Measurements from ENCODE around the gene ARSI. TPM values are rescaled to one million over a fixed set of nuclear protein-coding genes. Genes with fewer than 3 reads are reported as not detected.

Gene ARSI
- total RNA-seq, 2 donors from 2014 or later = 2.4 to 2.7 TPM

DNA sequence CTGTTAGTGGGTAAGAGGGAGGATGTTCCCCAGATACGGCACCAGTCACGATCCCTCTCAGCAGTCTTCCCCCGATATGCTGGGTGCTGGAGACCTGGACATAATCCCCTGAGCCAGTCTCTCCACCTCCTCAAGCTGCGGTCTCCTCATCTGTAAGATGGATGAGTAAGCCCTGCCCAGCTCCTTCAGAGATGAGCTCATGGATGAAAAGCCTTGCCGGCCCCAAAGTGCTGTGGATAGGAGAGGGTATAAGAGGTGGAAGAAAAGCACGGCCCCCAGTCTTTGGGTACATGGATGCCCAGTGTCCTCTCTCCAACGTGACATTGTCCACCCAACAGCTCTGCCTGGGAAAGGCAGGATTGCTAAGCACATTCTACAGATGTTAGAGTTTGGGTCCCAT is 17.6 kb downstream of the ARSI start:
- Mint-ChIP-seq H3K27me3 (ENCODE audit: insufficient read depth) (peaks cover 31% of the 10 kb centered on the region), H3K27ac (no peak overlapping the region), H3K4me3 (no peak overlapping the region), H3K36me3 (ENCODE audit: low read depth) (no peaks in the 10 kb centered on the region), H3K9me3 (no peaks in the 10 kb centered on the region), H3K4me1 (peaks cover 6% of the 10 kb centered on the region)
- no peaks in the 10 kb centered on the region for H3K4me1 ChIP-seq (ENCODE audit: control insufficient read depth, insufficient read depth, low read length)
- WGBS, 2 experiments (ENCODE audit: insufficient coverage in 1 of 2, insufficient read length in 1 of 2) = 89 to 94% methylated on average over 5 to 7 of the region's 7 CpGs
- H3K9ac ChIP-seq (ENCODE audit: extremely low read depth, low read length, poor library complexity, severe bottlenecking) = no peak overlapping the region
- no peak overlapping the region for H3K4me3 ChIP-seq (ENCODE audit: low read length)
- TF ChIP-seq CTCF (conservative IDR thresholded peaks at IDR 0.05) = no peak
- H3K27ac ChIP-seq (ENCODE audit: low read depth, low read length) = no peak overlapping the region
- DNase-seq = no peak
- no peaks in the 10 kb centered on the region for H3K36me3 ChIP-seq (ENCODE audit: control insufficient read depth, insufficient read depth, low read length)
- H3K27me3 ChIP-seq (ENCODE audit: control insufficient read depth, insufficient read depth, low read length, poor library complexity, severe bottlenecking) = peaks cover 6% of the 10 kb centered on the region
- H3K9me3 ChIP-seq (ENCODE audit: control insufficient read depth, low read length) = no peaks in the 10 kb centered on the region

DNA sequence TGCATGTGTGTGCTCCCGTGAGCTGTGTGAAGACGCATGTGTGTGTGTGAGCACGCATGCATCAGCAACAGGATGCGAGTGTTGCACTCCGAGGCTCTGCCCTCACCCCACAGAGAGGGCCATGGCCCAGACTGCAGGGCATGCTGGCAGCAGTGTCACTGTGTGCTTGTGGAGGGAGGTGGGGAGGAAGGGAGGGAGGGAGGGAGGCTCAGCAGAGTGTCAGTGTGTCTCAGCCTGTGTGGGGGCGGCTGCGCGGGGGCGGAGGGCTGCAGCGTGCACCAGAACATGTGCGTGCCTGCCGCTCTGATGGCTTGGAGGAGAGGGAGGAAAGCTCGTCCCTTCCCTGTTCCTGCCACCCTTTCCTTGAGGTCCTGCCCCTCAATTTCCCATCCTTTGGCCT is 18.4 kb downstream of the ARSI start:
- peaks cover 26% of the 10 kb centered on the region for H3K27me3 Mint-ChIP-seq (ENCODE audit: insufficient read depth)
- 74 to 89% methylated on average over 3 to 13 of the region's 13 CpGs for WGBS, 2 experiments (ENCODE audit: insufficient coverage in 1 of 2, insufficient read length in 1 of 2)
- no peaks in the 10 kb centered on the region for H3K36me3 Mint-ChIP-seq (ENCODE audit: low read depth)
- no peak overlapping the region for H3K27ac ChIP-seq (ENCODE audit: low read depth, low read length)
- no peaks in the 10 kb centered on the region for H3K4me1 ChIP-seq (ENCODE audit: control insufficient read depth, insufficient read depth, low read length)
- H3K27ac Mint-ChIP-seq = no peak overlapping the region
- no peaks in the 10 kb centered on the region for H3K9me3 ChIP-seq (ENCODE audit: control insufficient read depth, low read length)
- H3K4me1 Mint-ChIP-seq = peaks cover 14% of the 10 kb centered on the region
- peaks cover 6% of the 10 kb centered on the region for H3K27me3 ChIP-seq (ENCODE audit: control insufficient read depth, insufficient read depth, low read length, poor library complexity, severe bottlenecking)
- no peaks in the 10 kb centered on the region for H3K9me3 Mint-ChIP-seq
- no peak for DNase-seq
- H3K9ac ChIP-seq (ENCODE audit: extremely low read depth, low read length, poor library complexity, severe bottlenecking) = no peak overlapping the region
- H3K36me3 ChIP-seq (ENCODE audit: control insufficient read depth, insufficient read depth, low read length) = no peaks in the 10 kb centered on the region
- no peak for TF ChIP-seq CTCF (conservative IDR thresholded peaks at IDR 0.05)
- no peak overlapping the region for H3K4me3 Mint-ChIP-seq
- no peak overlapping the region for H3K4me3 ChIP-seq (ENCODE audit: low read length)

DNA sequence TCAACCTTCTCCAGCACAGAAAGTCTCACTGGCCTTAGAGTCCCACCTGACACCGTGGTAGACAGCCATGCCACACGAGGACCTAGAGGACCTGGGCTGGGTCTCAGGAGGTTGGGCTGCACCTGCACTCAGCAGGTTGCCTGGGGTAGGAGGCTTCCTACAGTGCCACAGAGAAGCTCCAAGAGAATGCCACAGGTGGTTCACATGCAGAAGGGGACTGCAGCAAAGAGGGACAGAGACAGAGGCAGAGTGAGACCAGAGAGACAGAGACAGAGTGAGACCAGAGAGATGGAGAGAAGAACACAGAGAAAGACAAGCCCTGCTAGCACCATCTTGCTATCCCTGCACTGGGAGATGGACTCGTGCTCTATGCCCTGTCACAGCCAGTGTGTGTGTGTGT is 18.8 kb downstream of the ARSI start:
- Mint-ChIP-seq H3K4me1 (peaks cover 16% of the 10 kb centered on the region), H3K4me3 (no peak overlapping the region), H3K36me3 (ENCODE audit: low read depth) (no peaks in the 10 kb centered on the region), H3K9me3 (no peaks in the 10 kb centered on the region), H3K27ac (no peak overlapping the region), H3K27me3 (ENCODE audit: insufficient read depth) (peaks cover 23% of the 10 kb centered on the region)
- Histone ChIP-seq H3K27ac (ENCODE audit: low read depth, low read length) (no peak overlapping the region), H3K9ac (ENCODE audit: extremely low read depth, low read length, poor library complexity, severe bottlenecking) (no peak overlapping the region), H3K4me3 (ENCODE audit: low read length) (no peak overlapping the region), H3K9me3 (ENCODE audit: control insufficient read depth, low read length) (no peaks in the 10 kb centered on the region), H3K27me3 (ENCODE audit: control insufficient read depth, insufficient read depth, low read length, poor library complexity, severe bottlenecking) (peaks cover 6% of the 10 kb centered on the region), H3K36me3 (ENCODE audit: control insufficient read depth, insufficient read depth, low read length) (no peaks in the 10 kb centered on the region), H3K4me1 (ENCODE audit: control insufficient read depth, insufficient read depth, low read length) (no peaks in the 10 kb centered on the region)
- WGBS, 2 experiments (ENCODE audit: insufficient coverage in 1 of 2, insufficient read length in 1 of 2) = 87 to 100% methylated on average over 2 to 3 of the region's 3 CpGs
- no peak for DNase-seq
- TF ChIP-seq CTCF (conservative IDR thresholded peaks at IDR 0.05) = no peak

Data from endodermal cell (in vitro differentiated cells).